ENCODE results near the gene COL4A5. TPM values are rescaled to one million over a fixed set of nuclear protein-coding genes. Genes with fewer than 3 reads are reported as not detected.

Gene COL4A5
- total RNA-seq, 2 experiments from 2014 or later: not detected

DNA sequence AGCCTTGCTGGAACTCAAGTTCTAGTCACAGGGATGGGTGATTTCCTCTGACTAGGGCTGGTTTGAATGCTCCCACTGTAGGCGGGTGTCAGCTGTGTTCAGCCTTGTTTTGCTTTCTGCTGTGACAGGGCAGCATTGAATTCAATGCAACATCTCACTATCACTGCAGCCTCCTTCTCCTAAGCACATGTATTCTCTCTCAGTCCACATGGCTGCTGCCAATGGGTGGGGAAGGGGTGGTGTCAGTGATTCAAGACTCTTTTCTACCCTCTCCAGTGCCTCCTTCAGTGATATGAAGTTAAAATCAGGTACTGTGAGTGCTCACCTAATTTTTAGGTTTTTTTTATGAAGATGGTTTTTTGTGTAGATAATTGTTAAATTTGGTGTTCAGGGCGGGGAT lies 46.3 kb downstream of the COL4A5 start:
- Mint-ChIP-seq H3K36me3 (no peaks in the 10 kb centered on the region), H3K27ac (no peak overlapping the region), H3K4me1 (no peaks in the 10 kb centered on the region), H3K9me3 (peaks cover 1% of the 10 kb centered on the region), H3K27me3 (no peaks in the 10 kb centered on the region), H3K4me3 (no peak overlapping the region)
- DNase-seq (no peak), ATAC-seq (ENCODE audit: low read depth) (no peak)
- POLR2A ChIA-PET: no interaction called here

DNA sequence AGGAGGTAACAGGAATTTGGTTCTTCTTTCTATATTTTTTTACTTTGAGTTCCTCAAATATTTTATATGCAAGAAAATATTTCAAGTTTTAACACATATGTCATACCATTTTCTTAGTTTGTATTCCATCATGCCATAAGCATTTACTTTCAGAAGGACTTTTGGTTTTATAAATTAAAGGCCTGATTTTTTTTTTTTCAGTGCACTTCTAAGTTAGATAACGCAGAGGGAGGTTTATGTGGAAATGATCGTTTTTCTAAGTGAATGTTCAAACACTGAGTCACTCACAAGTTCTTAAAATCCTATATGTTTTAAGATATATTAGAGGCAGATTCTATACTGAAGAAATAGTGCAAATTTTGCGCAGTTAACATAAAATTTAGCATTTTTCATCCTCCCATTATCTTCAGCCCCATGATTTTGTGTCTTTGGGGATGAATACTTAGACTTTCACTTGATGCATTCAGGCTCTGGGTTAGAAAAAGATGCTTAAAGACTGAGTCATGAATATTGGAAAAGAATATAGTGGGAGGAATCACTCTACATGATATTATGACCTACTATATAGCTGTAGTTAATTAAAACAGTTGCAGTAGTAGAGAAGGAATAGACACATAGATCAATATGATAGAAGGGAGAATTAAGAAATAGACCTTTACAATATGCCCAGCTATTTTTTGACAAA lies 54.9 kb downstream of the COL4A5 start:
- Mint-ChIP-seq H3K4me3 (no peak overlapping the region), H3K36me3 (no peaks in the 10 kb centered on the region), H3K27ac (no peak overlapping the region), H3K9me3 (no peaks in the 10 kb centered on the region), H3K27me3 (no peaks in the 10 kb centered on the region), H3K4me1 (no peaks in the 10 kb centered on the region)
- ATAC-seq (ENCODE audit: low read depth) (no peak), DNase-seq (no peak)
- POLR2A ChIA-PET: no interaction called here

DNA sequence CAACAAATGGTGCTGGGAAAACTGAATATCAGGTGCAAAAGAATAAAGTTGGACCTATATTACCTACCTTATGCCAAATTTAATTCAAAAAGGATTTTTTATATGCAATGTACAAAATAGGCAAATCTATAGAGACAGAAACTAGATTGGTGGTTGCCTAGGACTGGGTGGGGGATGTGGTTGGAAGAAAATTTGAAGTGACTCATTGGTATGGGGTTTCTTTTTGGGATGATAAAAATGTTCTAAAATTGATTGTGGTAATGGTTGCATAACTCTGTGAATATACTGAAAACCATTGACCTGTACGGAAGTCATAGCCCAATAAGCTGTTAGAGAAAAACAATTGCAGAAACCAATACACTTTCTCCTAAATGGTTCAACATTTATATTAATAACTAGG lies 72.1 kb downstream of the COL4A5 start:
- H3K27ac Mint-ChIP-seq: no peak overlapping the region
- H3K9me3 Mint-ChIP-seq: no peaks in the 10 kb centered on the region
- POLR2A ChIA-PET: no interaction called here
- H3K4me1 Mint-ChIP-seq: no peaks in the 10 kb centered on the region
- no peak overlapping the region for H3K4me3 Mint-ChIP-seq
- no peak for ATAC-seq (ENCODE audit: low read depth)
- H3K27me3 Mint-ChIP-seq: no peaks in the 10 kb centered on the region
- no peak for DNase-seq
- H3K36me3 Mint-ChIP-seq: no peaks in the 10 kb centered on the region

DNA sequence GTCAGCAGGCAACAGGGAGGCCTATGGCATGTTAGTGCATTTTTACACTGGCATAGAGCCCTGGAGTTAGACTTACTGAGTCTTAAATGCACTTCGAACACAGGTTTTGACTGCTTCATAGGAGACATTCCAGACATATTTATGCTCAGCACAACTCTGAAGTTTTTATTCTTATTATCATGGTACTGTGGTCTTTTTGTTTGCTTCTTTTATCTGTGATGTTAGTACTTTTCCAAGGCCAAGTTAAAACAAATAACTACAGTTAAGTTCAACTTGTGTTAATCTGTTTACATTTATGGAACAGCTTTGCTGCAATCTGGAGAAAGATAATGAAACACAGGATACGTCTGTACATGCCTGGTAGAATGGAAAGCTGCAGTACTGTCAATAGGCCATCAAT lies 76.5 kb downstream of the COL4A5 start:
- Mint-ChIP-seq H3K36me3 (no peaks in the 10 kb centered on the region), H3K4me1 (no peaks in the 10 kb centered on the region), H3K9me3 (no peaks in the 10 kb centered on the region), H3K27ac (no peak overlapping the region), H3K27me3 (no peaks in the 10 kb centered on the region), H3K4me3 (no peak overlapping the region)
- no peak for DNase-seq
- POLR2A ChIA-PET: no interaction called here
- ATAC-seq (ENCODE audit: low read depth): no peak

DNA sequence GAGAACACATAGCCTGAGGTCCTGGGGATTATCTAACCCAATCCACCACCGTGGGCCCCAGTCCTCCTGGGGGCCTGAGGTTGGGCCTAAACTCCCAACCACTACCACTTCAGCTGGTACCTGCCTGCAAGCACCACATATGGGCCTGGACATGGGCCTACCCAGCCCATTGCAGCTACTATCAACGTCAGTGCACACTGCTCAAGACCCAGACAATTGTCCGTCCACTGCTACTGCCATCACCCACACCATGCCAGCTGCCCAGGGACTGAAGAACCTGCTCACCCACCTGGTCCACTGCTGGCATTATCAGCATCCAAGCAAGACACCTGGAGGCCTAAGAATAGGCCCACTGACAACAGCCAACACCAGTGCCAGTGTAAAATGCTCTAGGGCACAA lies 88.1 kb downstream of the COL4A5 start:
- no peaks in the 10 kb centered on the region for H3K9me3 Mint-ChIP-seq
- H3K4me1 Mint-ChIP-seq: no peaks in the 10 kb centered on the region
- POLR2A ChIA-PET: no interaction called here
- no peak overlapping the region for H3K4me3 Mint-ChIP-seq
- DNase-seq: no peak
- H3K36me3 Mint-ChIP-seq: no peaks in the 10 kb centered on the region
- ATAC-seq (ENCODE audit: low read depth): no peak
- H3K27ac Mint-ChIP-seq: no peak overlapping the region
- no peaks in the 10 kb centered on the region for H3K27me3 Mint-ChIP-seq

DNA sequence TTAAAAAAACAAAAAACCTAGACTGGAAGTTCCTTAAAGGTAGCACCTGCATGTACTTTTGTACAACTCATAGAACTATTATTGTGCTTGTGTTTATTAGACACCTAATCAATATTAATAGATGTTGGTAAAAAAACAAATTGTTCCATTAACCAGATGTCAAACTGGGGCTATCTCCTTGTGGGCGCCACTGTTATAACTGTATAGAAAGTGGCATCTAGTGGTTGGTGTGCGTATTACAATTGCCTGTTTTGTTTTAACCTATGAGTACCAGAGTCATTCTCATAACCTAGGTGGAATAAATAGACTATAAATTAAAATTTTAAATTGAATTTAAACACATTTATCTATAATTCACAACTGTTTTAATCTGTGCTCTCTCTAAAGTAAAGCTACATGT lies 97.4 kb downstream of the COL4A5 start:
- Mint-ChIP-seq H3K36me3 (no peaks in the 10 kb centered on the region), H3K9me3 (no peaks in the 10 kb centered on the region), H3K4me1 (no peaks in the 10 kb centered on the region), H3K27me3 (no peaks in the 10 kb centered on the region), H3K27ac (no peak overlapping the region), H3K4me3 (no peak overlapping the region)
- no peak for ATAC-seq (ENCODE audit: low read depth)
- DNase-seq: no peak
- POLR2A ChIA-PET: no interaction called here

DNA sequence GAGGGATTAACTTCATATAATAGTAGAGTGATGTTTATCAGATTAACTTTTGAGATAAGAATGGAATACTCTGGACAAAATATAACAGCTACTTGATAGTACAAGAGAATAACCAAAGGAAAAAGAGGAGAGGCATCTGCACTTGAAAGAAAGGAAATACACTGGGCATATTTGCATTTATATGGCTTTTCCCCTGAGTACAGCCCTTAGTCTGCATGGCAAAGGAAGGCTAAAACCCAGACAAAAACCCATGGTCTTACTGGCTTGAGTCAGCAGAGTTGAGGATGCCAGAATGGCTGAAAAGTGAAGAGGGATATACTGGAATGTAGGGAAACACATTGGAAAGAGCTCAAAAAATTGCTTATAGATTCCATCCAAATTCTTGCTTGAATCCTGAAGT lies 101.6 kb downstream of the COL4A5 start:
- ATAC-seq (ENCODE audit: low read depth): no peak
- no peaks in the 10 kb centered on the region for H3K4me1 Mint-ChIP-seq
- H3K9me3 Mint-ChIP-seq: no peaks in the 10 kb centered on the region
- POLR2A ChIA-PET: no interaction called here
- no peak overlapping the region for H3K4me3 Mint-ChIP-seq
- no peaks in the 10 kb centered on the region for H3K36me3 Mint-ChIP-seq
- H3K27me3 Mint-ChIP-seq: no peaks in the 10 kb centered on the region
- no peak for DNase-seq
- no peak overlapping the region for H3K27ac Mint-ChIP-seq

DNA sequence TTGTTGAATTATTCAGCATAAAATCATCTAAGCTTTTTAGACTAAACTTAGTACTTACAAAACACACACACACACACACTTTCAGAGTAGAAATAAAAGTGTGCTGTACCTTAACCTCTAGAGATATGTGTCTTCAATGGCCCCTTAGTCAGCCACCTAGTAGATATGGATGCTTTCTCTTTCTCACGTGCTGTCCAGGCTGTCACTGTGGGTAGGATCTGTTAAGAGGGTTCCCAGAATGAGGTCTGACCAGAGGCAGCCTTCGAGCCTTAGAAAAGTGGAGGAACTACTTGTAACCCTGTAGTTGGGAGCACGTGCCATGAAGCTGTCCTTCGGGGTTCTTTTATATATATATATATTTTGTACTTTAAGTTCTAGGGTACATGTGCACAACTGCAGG lies 117.9 kb downstream of the COL4A5 start:
- H3K4me1 Mint-ChIP-seq: no peaks in the 10 kb centered on the region
- ATAC-seq (ENCODE audit: low read depth) (no peak), DNase-seq (no peak)
- POLR2A ChIA-PET: no interaction called here
- no peak overlapping the region for H3K4me3 Mint-ChIP-seq
- no peaks in the 10 kb centered on the region for H3K9me3 Mint-ChIP-seq
- H3K27me3 Mint-ChIP-seq: no peaks in the 10 kb centered on the region
- H3K27ac Mint-ChIP-seq: no peak overlapping the region
- no peaks in the 10 kb centered on the region for H3K36me3 Mint-ChIP-seq

DNA sequence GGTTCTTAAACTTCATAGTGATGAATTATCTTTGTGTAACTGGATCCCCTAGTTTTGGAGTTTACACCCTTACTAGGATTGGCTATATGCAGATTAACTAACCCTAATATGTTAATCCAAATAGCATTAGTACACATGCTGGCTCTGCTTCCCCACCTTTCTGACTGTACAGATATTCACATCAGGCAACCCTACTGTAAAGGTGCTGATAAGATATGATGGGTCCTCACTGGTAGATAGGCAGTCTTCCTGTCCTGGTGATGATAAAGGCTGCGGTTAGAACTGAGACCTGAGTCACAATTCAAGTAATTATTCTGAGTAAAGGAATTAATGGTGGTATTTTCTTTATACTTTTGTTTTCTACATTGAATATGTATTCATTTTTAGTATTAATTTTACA lies 118.6 kb downstream of the COL4A5 start:
- no peaks in the 10 kb centered on the region for H3K36me3 Mint-ChIP-seq
- POLR2A ChIA-PET: no interaction called here
- H3K9me3 Mint-ChIP-seq: no peaks in the 10 kb centered on the region
- no peak overlapping the region for H3K4me3 Mint-ChIP-seq
- H3K4me1 Mint-ChIP-seq: no peaks in the 10 kb centered on the region
- no peak overlapping the region for H3K27ac Mint-ChIP-seq
- ATAC-seq (ENCODE audit: low read depth): no peak
- H3K27me3 Mint-ChIP-seq: no peaks in the 10 kb centered on the region
- no peak for DNase-seq

DNA sequence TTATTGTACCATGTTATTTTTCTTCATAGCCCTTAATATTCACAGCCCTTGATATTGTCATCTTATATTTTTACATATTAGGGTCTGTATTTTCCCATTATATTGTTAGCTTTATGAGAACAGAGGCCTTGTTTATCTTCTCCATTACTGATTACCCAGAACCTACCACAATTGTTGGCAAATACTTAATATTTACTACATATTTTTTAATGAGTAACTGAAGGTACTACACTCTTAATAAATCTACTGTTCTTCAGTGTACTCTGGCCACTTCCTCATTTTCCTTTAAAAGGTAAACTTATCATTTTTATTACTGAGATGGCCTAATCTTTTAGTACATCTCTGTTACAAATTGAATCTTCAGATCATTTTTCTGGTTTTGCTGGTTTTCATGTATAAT lies 133.5 kb downstream of the COL4A5 start:
- POLR2A ChIA-PET: no interaction called here
- no peak overlapping the region for H3K4me3 Mint-ChIP-seq
- no peaks in the 10 kb centered on the region for H3K4me1 Mint-ChIP-seq
- H3K27ac Mint-ChIP-seq: no peak overlapping the region
- H3K27me3 Mint-ChIP-seq: no peaks in the 10 kb centered on the region
- DNase-seq: no peak
- H3K36me3 Mint-ChIP-seq: no peaks in the 10 kb centered on the region
- ATAC-seq (ENCODE audit: low read depth): no peak
- no peaks in the 10 kb centered on the region for H3K9me3 Mint-ChIP-seq

DNA sequence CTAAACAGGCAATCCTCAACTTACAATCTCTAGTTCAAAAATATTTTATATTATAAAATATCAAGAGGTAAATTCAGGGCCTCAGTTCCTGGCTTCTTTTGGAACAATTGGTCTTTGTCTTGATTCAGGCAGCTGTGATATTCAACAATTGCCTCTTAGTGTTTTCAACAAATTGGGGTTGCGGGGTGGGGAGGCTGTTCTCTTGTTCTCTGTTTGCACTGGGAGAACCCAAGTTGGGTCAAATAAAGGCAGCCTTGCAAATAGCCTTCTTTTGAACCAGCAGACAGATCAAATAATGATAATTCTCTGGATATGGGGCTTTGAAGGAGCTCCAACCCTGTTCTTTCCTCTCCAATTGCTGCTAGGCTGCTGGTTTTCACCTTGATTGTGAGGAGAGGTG lies 142.5 kb downstream of the COL4A5 start:
- Mint-ChIP-seq H3K4me3 (no peak overlapping the region), H3K36me3 (no peaks in the 10 kb centered on the region)
- POLR2A ChIA-PET: no interaction called here

DNA sequence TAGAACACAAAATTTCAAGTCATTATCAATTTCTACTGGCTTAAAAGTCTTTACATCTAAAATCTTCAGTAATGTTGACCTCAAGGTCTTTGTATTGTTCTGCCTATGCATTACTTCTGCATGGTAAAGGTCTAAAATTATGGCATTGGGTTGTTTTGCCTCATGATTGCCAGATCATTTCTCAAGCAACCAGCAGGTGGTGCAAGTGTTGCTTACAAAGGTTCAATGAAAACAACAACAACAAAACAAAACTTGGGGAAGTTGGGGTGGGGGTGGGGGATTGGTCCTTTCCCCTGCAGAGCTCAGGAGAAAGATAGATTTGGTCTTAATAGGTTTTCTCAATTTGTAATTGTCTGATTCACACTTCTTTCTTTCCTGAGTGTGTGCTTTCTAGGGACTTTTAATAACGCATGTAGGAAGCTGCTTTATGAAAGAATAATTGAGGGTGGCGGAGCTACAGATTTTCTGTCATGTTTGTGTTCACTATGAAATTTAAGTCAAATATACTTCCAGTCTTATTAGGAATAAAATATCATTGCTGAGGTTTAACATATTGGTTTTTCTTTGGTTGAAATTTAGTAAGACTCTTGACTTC lies 145.1 kb downstream of the COL4A5 start:
- no peaks in the 10 kb centered on the region for H3K9me3 Mint-ChIP-seq
- H3K36me3 Mint-ChIP-seq: no peaks in the 10 kb centered on the region
- H3K27ac Mint-ChIP-seq: no peak overlapping the region
- POLR2A ChIA-PET: no interaction called here
- H3K4me1 Mint-ChIP-seq: no peaks in the 10 kb centered on the region
- no peak for ATAC-seq (ENCODE audit: low read depth)
- H3K4me3 Mint-ChIP-seq: no peak overlapping the region
- DNase-seq: no peak
- H3K27me3 Mint-ChIP-seq: no peaks in the 10 kb centered on the region

More for the DNA sequence above, 142.5 kb downstream of the COL4A5 start:
- no peaks in the 10 kb centered on the region for H3K9me3 Mint-ChIP-seq
- H3K27me3 Mint-ChIP-seq: no peaks in the 10 kb centered on the region
- ATAC-seq (ENCODE audit: low read depth) (no peak), DNase-seq (no peak)
- no peak overlapping the region for H3K27ac Mint-ChIP-seq
- no peaks in the 10 kb centered on the region for H3K4me1 Mint-ChIP-seq

DNA sequence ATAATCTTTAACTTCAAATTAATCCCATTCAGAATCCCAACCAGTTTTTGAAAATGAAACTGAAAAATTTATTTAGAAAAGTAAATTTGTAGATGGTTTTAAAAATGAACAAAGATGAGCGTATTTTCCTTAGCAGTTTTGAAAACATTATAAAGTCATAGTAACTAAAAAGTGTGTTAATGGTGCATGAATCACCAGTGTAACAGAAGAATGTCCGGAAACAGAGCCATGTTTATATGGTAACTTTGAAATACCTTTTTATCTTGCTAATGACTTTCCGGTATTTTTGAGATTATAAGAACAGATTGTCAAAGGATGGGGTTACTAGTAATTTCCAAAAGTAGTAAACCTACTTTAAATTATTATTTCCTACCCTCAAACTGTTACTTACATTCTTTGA lies 150.9 kb downstream of the COL4A5 start:
- H3K4me1 Mint-ChIP-seq: no peaks in the 10 kb centered on the region
- no peak overlapping the region for H3K27ac Mint-ChIP-seq
- no peaks in the 10 kb centered on the region for H3K9me3 Mint-ChIP-seq
- ATAC-seq (ENCODE audit: low read depth) (no peak), DNase-seq (no peak)
- H3K36me3 Mint-ChIP-seq: no peaks in the 10 kb centered on the region
- POLR2A ChIA-PET: no interaction called here
- no peak overlapping the region for H3K4me3 Mint-ChIP-seq
- H3K27me3 Mint-ChIP-seq: peaks cover 3% of the 10 kb centered on the region

DNA sequence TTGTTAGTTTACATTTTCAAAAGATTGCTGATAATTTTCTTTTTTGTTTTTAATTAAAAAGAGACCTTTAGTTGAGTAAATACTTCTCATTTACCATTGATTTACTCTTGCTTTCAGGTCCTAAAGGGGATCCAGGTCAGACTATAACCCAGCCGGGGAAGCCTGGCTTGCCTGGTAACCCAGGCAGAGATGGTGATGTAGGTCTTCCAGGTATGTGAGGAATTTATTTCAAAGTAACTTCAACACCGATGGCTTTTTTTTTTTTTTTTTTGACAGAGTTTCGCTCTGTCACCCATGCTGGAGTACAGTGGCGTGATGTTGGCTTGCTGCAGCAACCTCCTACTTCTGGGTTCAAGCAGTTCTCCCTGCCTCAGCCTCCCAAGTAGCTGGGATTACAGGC lies 161.6 kb downstream of the COL4A5 start:
- DNase-seq (no peak), ATAC-seq (ENCODE audit: low read depth) (no peak)
- Mint-ChIP-seq H3K27me3 (no peaks in the 10 kb centered on the region), H3K4me3 (no peak overlapping the region), H3K4me1 (no peaks in the 10 kb centered on the region), H3K36me3 (no peaks in the 10 kb centered on the region), H3K27ac (no peak overlapping the region), H3K9me3 (no peaks in the 10 kb centered on the region)
- POLR2A ChIA-PET: no interaction called here

DNA sequence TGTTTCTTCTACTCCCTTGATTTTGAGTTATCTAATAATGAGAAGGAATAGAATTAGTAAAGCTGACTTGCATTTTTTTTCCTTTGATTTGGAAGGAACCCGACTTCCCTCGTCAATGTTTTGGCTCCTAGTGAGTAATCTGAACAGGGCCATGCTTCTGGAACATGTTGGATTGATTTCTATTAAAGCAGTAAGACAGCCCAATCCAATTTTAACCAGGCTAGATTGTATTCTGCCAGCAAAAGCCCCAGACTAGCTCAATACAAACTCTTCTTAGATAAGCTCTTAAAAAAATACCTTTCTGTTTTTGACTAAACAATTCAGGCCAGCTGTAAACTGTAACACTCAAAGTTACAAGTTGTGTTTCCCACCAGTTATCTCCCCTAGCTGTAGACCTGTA lies 170.5 kb downstream of the COL4A5 start:
- Mint-ChIP-seq H3K27me3 (no peaks in the 10 kb centered on the region), H3K36me3 (no peaks in the 10 kb centered on the region)

More for the DNA sequence above, 170.5 kb downstream of the COL4A5 start:
- POLR2A ChIA-PET: no interaction called here
- DNase-seq (no peak), ATAC-seq (ENCODE audit: low read depth) (no peak)
- no peaks in the 10 kb centered on the region for H3K4me1 Mint-ChIP-seq
- no peaks in the 10 kb centered on the region for H3K9me3 Mint-ChIP-seq
- no peak overlapping the region for H3K4me3 Mint-ChIP-seq
- no peak overlapping the region for H3K27ac Mint-ChIP-seq

All from activated naive CD8-positive, alpha-beta T cell treated with anti-CD3 and anti-CD28 coated beads, Interleukin-2, amount 10 ng/mL, durations not matched to agents 7 days and 5 days (primary cell).